ENCODE measurements around the gene EFCAB6.
A peak's percentile ranks its signal among the peaks of the same experiment; 100 is the strongest.

Gene EFCAB6

DNA sequence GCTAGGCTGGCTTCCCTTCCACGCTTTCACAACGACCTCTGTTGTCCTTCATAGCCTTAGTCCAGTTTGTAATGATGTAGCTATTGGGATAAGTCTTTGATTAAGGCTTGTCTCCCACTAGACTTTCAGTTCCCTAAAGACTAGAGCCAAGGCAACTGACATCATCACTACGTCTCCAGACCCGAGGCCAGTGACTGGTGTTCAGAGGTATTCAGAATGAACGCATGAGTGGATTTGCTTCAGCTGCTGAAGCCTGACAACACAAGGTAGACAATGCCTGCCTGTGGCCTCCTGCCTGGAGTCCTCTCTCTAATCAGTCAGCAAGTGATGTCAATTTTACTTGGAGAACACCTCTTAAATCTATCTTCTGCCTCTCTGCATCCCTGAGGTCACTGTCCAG lies 13.6 kb downstream of the EFCAB6 start:
- no peak for TF ChIP-seq POLR2A (IDR thresholded peaks at IDR 0.05; ENCODE audit: low read depth, low read length)
- no peak for DNase-seq (ENCODE audit: insufficient read length, low spot score)
- no peak for FAIRE-seq

DNA sequence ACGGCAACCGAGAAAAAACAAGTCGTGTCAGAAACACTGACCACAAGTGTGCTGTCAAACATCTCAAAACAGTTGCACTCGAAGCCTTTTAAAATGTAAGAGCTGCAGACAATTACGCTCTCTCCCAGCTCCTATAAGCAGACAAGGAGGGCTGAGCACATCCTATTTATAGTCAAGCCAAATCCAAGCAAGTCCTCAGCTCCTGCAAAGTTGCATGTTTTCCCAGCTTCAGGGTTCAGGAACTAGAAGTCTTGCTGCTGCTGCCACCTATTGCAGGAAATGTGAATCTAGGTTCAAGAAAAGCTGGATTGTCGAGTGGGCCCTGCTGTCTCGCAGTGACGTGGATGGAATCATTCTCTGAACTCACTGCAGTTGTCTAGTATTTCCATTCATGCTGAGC lies 15.5 kb downstream of the EFCAB6 start:
- no peak for TF ChIP-seq POLR2A (IDR thresholded peaks at IDR 0.05; ENCODE audit: low read depth, low read length)
- FAIRE-seq, result no peak
- no peak for DNase-seq (ENCODE audit: insufficient read length, low spot score)

GRCh38 chr22:43795320-43795719 lies 16.8 kb downstream of the EFCAB6 start:
- FAIRE-seq (no peak), DNase-seq (ENCODE audit: insufficient read length, low spot score) (no peak)
- TF ChIP-seq POLR2A (IDR thresholded peaks at IDR 0.05; ENCODE audit: low read depth, low read length), result no peak

DNA sequence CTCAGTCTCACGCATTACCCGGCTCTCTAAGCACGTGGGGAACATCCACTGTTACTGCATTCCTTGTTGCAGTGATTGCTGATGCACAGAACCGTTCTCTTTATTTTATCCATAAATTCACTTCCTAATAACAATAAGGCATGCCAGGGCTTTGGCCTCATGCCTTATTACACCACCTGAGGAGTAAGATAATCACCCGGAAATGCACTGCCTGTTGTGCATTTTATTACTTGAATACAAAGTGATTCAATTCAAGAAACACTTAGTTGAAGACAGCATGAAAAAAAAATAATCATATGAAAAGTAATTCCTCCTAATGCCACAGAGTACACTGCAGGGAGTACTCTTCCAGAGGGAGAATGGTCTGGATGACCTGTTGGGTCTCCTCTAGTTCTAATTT lies 19.2 kb downstream of the EFCAB6 start:
- FAIRE-seq, result no peak
- no peak for TF ChIP-seq POLR2A (IDR thresholded peaks at IDR 0.05; ENCODE audit: low read depth, low read length)
- DNase-seq (ENCODE audit: insufficient read length, low spot score), result no peak

- peak; percentile 24 for DNase-seq (ENCODE audit: insufficient read length, low spot score)
- no peak for TF ChIP-seq POLR2A (IDR thresholded peaks at IDR 0.05; ENCODE audit: low read depth, low read length)
- FAIRE-seq, result peak; percentile 88
Observed at GRCh38 chr22:43789452-43789851, 22.7 kb downstream of the EFCAB6 start.

DNA sequence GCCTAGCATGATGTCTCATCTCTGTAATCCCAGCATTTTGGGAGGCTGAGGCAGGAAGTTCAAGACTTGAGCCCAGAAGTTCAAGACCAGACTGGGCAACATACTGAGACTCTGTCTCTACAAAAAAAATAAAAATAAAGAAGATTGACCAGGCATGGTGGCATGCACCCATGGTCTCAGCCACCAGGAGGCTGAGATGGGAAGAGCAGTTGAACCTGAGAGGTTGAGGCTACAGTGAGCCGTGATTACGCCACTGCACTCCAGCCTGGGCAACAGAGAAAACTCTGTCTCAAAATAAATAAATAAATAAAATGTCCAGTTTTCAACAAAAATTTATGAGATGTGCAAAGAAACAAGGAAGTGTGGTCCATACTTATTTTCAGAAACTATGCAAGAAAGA lies 28.3 kb downstream of the EFCAB6 start:
- FAIRE-seq, result no peak
- no peak for DNase-seq (ENCODE audit: insufficient read length, low spot score)
- no peak for TF ChIP-seq POLR2A (IDR thresholded peaks at IDR 0.05; ENCODE audit: low read depth, low read length)

- no peak for TF ChIP-seq POLR2A (IDR thresholded peaks at IDR 0.05; ENCODE audit: low read depth, low read length)
- no peak for DNase-seq (ENCODE audit: insufficient read length, low spot score)
- no peak for FAIRE-seq
Observed at GRCh38 chr22:43782448-43782847, 29.7 kb downstream of the EFCAB6 start.

DNA sequence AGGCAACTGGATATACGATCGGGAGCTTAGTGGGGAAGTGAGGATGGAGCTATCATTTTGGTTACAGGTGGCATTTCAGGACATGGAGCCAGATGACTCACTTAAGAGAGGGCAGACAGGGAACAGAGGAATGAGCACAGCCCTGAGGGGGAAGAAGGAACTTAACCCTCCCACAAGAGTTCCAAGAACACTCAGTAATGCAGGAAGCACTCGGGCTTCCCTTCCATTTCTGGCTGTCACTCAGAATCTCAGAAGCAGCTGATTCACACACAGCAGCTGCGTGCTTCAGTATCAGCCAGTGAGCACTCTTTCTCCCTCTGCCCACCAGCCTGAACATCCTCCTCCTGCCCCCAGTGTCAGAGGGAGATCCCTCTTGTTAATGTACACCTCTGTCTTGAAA lies 34.8 kb downstream of the EFCAB6 start:
- DNase-seq (ENCODE audit: insufficient read length, low spot score) (peak; percentile 15), FAIRE-seq (peak; percentile 67)
- TF ChIP-seq POLR2A (IDR thresholded peaks at IDR 0.05; ENCODE audit: low read depth, low read length), result no peak

DNA sequence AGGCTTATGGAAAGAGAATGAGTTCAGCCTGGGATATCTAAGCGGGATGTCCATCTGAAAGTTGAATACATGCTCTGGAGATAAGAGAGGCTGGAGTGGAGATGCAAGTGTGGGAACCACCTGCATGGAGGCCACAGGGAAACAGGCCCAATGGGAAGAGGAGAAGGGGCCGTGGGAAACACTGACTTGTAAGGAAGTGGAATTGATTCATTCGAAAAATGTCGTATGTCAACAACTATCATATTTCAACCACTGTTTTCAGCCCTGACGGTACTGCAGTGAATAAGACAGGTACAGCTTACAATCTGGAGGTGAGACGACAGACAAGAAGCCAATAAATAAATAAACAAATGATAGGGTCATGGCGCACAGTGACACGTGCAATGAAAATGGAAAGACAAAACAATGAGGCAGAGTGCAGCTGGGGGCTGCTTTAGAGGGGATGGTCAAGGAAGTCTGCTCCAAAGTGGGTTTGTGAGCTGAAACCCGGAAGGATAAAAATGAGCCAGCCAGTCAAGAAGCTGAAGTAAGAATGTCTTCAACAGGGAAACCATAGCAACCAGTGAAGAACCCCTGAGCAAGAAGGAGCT lies 35.9 kb downstream of the EFCAB6 start:
- FAIRE-seq (no peak), DNase-seq (ENCODE audit: insufficient read length, low spot score) (no peak)
- TF ChIP-seq POLR2A (IDR thresholded peaks at IDR 0.05; ENCODE audit: low read depth, low read length), result no peak

DNA sequence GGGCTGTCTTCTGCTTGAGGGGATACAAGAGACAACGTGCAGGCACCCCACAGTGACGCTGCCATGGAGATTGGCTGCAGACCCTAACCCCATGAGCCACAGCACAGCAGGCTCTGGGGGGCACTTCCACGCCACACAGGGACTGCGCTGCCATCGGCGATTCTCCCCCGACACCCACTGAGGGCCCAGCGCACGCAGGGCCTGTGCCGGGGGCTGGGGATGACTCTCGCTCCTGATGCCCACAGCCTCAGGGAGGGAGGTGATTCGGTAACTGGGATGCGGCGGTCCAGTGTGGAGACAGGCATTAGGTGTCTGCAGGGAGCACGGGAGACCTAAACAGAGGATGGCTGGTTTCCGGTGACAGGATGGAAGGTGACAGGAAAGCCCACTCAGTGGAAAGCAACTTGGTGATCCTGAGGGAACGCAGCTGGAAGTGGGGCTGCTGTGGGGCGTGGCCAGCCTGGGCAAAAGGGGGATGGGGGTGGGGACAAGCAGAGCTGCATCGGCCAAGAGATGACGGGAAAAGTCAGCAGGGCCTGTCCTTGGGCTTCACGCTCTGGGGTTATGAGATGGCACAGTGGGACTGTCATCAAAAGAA lies 37.7 kb downstream of the EFCAB6 start:
- DNase-seq (ENCODE audit: insufficient read length, low spot score), result no peak
- FAIRE-seq, result no peak
- no peak for TF ChIP-seq POLR2A (IDR thresholded peaks at IDR 0.05; ENCODE audit: low read depth, low read length)

DNA sequence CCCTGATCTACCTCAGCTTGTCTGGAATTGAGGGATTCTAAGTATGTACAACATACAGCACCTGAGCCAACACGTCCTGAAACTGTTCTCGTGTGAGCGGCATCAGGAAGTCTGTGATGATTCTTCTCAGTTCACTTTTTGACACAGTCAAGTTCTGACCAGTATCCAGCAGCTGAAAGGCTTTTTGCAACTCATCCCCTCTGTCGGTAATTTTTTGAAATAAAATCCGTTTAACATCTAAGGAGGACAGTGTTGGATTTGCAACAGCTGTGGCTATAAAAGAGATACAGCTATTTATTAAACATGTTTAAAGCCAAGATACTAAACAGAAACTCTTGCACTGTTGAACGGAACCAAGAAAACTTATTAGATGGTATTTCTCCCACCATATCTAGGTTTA lies 39.3 kb downstream of the EFCAB6 start:
- no peak for TF ChIP-seq POLR2A (IDR thresholded peaks at IDR 0.05; ENCODE audit: low read depth, low read length)
- DNase-seq (ENCODE audit: insufficient read length, low spot score) (no peak), FAIRE-seq (no peak)

DNA sequence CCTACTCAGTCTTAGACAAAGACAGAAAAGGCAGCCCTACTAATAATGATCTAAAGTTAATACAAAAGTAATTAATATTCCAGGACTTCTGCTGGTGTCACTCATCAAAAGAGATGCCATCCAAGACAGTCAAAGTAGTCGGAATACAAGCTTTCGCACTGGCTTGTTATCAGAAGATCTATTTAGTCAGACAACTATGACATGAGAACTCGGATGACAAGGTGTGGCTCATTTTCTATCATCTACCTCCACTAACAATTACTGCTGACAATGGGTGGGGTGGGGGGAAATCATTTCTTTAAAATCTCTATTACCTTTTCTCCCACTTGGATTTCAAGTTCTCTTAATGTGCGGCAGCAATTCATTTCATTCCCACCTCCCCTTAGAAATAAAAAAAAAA lies 56.7 kb downstream of the EFCAB6 start:
- FAIRE-seq (no peak), DNase-seq (ENCODE audit: insufficient read length, low spot score) (no peak)
- TF ChIP-seq POLR2A (IDR thresholded peaks at IDR 0.05; ENCODE audit: low read depth, low read length), result no peak

DNA sequence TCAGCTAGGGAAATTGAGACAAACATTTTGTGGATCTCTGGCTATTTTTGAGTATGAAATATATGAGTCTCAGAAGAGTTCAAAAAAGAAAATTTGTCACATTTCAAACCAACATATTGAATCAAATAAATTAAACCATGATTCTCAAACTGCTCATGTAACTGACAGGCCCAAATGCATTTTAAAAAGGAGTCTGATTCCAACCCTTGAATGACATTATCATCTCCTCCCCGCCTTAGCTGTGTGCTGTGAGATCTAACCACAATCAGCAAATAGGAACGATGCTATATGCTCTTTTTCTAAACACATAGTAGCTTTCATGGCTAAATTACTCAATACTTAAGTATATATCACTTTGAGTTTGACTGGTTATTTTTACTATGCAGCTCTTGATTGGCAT lies 57.1 kb downstream of the EFCAB6 start:
- no peak for FAIRE-seq
- DNase-seq (ENCODE audit: insufficient read length, low spot score), result no peak
- no peak for TF ChIP-seq POLR2A (IDR thresholded peaks at IDR 0.05; ENCODE audit: low read depth, low read length)

DNA sequence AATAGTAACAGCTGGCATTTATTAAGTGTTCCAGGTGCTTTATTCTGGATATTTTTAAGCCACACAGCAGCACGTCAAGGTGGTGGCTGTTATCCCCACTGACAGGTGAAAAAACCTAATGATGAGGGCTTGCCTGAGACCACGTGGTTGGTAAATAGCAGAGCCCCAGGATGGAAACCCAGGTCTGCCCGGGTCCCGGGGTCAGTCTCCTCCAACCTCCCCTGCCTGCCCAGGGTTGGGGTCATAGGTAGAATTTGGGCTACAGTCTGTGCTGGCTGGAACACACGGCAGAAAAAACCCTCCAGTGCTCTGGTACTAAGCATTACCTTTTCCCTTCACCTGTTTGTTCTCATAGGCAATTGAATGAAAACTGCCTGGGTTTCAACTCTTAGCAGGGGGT lies 57.9 kb downstream of the EFCAB6 start:
- no peak for FAIRE-seq
- no peak for TF ChIP-seq POLR2A (IDR thresholded peaks at IDR 0.05; ENCODE audit: low read depth, low read length)
- DNase-seq (ENCODE audit: insufficient read length, low spot score), result no peak

DNA sequence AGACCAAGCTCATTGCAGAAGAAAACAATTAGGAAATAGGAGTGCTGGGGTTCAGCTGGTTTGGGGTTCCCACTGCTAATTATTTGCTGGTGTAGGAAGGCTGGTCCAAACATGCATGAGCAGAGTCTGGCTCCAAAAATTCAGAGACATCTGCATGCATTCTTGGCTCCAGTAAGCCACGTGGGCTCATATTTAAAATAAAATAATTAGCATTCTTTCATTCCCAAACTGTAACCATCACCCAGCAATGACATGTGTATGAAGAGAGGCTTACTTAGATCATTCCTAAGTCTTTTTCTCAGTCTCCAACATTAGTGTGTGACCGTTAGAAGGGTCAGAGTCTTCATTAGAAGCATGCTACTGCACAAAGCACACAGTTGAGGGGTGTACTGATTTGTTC lies 58.4 kb downstream of the EFCAB6 start:
- DNase-seq (ENCODE audit: insufficient read length, low spot score), result no peak
- FAIRE-seq, result no peak
- TF ChIP-seq POLR2A (IDR thresholded peaks at IDR 0.05; ENCODE audit: low read depth, low read length), result no peak

DNA sequence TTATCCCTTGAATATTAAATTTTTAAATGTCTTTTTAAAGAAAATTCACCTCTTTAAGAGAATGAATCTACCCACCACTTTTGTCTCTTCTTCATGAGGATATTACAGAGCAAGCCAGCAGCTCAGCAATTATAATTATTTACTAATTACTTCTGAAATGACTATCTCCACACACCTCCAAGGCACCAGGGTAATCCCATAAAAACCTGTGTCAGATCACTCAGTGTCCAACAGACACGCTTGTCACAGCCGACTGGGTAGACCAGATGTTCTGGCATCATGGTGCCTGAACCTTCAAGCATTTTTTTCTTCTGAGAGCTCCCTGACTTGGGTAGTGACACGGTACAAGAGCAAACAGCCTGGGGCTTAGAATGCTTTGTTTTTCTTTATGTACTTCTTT lies 61.4 kb downstream of the EFCAB6 start:
- FAIRE-seq (no peak), DNase-seq (ENCODE audit: insufficient read length, low spot score) (no peak)
- TF ChIP-seq POLR2A (IDR thresholded peaks at IDR 0.05; ENCODE audit: low read depth, low read length), result no peak
